Activated CD4-positive, alpha-beta T cell treated with anti-CD3 and anti-CD28 coated beads, Interleukin-2, amount 50 U/mL, for 1 hour (primary cell): Measurements from ENCODE around the gene CLEC16A.
"Not testable (repeated sequence)": the region's sequence is repeated elsewhere in the genome, so short reads cannot be mapped to it uniquely, and the experiment has no call there.

Experiments
- DNase-seq: peaks from one replicate; pipeline ENCODE4 v3.0.0-alpha.2; 2020

Gene CLEC16A

GRCh38 chr16:10923650-10924214, 20.6 kb upstream of the CLEC16A start:
- DNase-seq: no peak

- not testable (repeated sequence) for DNase-seq
Observed at GRCh38 chr16:10925285-10925684, 19.1 kb upstream of the CLEC16A start.

GRCh38 chr16:10926094-10926493, 18.3 kb upstream of the CLEC16A start:
- no peak for DNase-seq

GRCh38 chr16:10926867-10927266, 17.5 kb upstream of the CLEC16A start:
- DNase-seq: no peak

GRCh38 chr16:10927497-10928112, 16.8 kb upstream of the CLEC16A start:
- DNase-seq: no peak

- not testable (repeated sequence) for DNase-seq
Observed at GRCh38 chr16:10929097-10929496, 15.3 kb upstream of the CLEC16A start.

- no peak for DNase-seq
Observed at GRCh38 chr16:10929853-10930754, 14.3 kb upstream of the CLEC16A start.

- no peak for DNase-seq
Observed at GRCh38 chr16:10930755-10931093, 13.6 kb upstream of the CLEC16A start.

- no peak for DNase-seq
Observed at GRCh38 chr16:10931134-10931533, 13.2 kb upstream of the CLEC16A start.

GRCh38 chr16:10931977-10932632, 12.3 kb upstream of the CLEC16A start:
- DNase-seq: no peak

GRCh38 chr16:10932959-10933710, 11.2 kb upstream of the CLEC16A start:
- DNase-seq: no peak

GRCh38 chr16:10933865-10934264, 10.5 kb upstream of the CLEC16A start:
- no peak for DNase-seq

- no peak for DNase-seq
Observed at GRCh38 chr16:10934325-10935107, 9.8 kb upstream of the CLEC16A start.

- no peak for DNase-seq
Observed at GRCh38 chr16:10935226-10935915, 9.0 kb upstream of the CLEC16A start.

GRCh38 chr16:10936272-10936984, 7.9 kb upstream of the CLEC16A start:
- no peak for DNase-seq

- DNase-seq: no peak
Observed at GRCh38 chr16:10937068-10937859, 7.1 kb upstream of the CLEC16A start.

GRCh38 chr16:10938321-10938720, 6.0 kb upstream of the CLEC16A start:
- DNase-seq: no peak

GRCh38 chr16:10938796-10939648, 5.3 kb upstream of the CLEC16A start:
- no peak for DNase-seq
